ENCODE results near the gene IQCK.

The IQCK gene

GRCh38 chr16:19840524-19841110, 122.5 kb downstream of the IQCK start:
- no peak for DNase-seq (ENCODE audit: low read depth, low spot score)
- no peak for TF ChIP-seq EZH2 (IDR thresholded peaks at IDR 0.05)
- H3K9ac ChIP-seq (ENCODE audit: insufficient read length) = no peak overlapping the region
- no peaks in the 10 kb centered on the region for H3K36me3 ChIP-seq (ENCODE audit: insufficient read depth, low read length)
- no peak overlapping the region for H3K27ac ChIP-seq
- no peaks in the 10 kb centered on the region for H3K9me3 ChIP-seq (ENCODE audit: low read depth, low read length)
- no peak overlapping the region for H3K4me3 ChIP-seq

- TF ChIP-seq EZH2 (IDR thresholded peaks at IDR 0.05) = no peak
- TF ChIP-seq FOXP2 (optimal IDR thresholded peaks at IDR 0.05; ENCODE audit: control extremely low read depth, extremely low read length, insufficient read depth) = no peak
- TF ChIP-seq POLR2AphosphoS5 (IDR thresholded peaks at IDR 0.05; ENCODE audit: borderline replicate concordance, low read depth, low read length) = no peak
- no peak overlapping the region for H3K27ac ChIP-seq
- DNase-seq (ENCODE audit: low read depth, low spot score) = no peak
Measured at GRCh38 chr16:19841184-19841583, 123.1 kb downstream of the IQCK start.

GRCh38 chr16:19842426-19843157, 124.5 kb downstream of the IQCK start:
- no peaks in the 10 kb centered on the region for H3K9me3 ChIP-seq (ENCODE audit: low read depth, low read length)
- H3K36me3 ChIP-seq (ENCODE audit: insufficient read depth, low read length) = no peaks in the 10 kb centered on the region
- DNase-seq (ENCODE audit: low read depth, low spot score) = no peak
- no peak overlapping the region for H3K4me3 ChIP-seq
- H3K9ac ChIP-seq (ENCODE audit: insufficient read length) = no peak overlapping the region
- H3K27ac ChIP-seq = no peak overlapping the region
- no peak for TF ChIP-seq EZH2 (IDR thresholded peaks at IDR 0.05)
- no peak for TF ChIP-seq FOXP2 (optimal IDR thresholded peaks at IDR 0.05; ENCODE audit: control extremely low read depth, extremely low read length, insufficient read depth)
- TF ChIP-seq POLR2AphosphoS5 (IDR thresholded peaks at IDR 0.05; ENCODE audit: borderline replicate concordance, low read depth, low read length) = no peak

More at GRCh38 chr16:19841184-19841583, 123.1 kb downstream of the IQCK start:
- Histone ChIP-seq H3K9ac (ENCODE audit: insufficient read length) (no peak overlapping the region), H3K9me3 (ENCODE audit: low read depth, low read length) (no peaks in the 10 kb centered on the region), H3K4me3 (no peak overlapping the region), H3K36me3 (ENCODE audit: insufficient read depth, low read length) (no peaks in the 10 kb centered on the region)

GRCh38 chr16:19843371-19843770, 125.3 kb downstream of the IQCK start:
- no peaks in the 10 kb centered on the region for H3K36me3 ChIP-seq (ENCODE audit: insufficient read depth, low read length)
- H3K27ac ChIP-seq = no peak overlapping the region
- no peaks in the 10 kb centered on the region for H3K9me3 ChIP-seq (ENCODE audit: low read depth, low read length)
- no peak for TF ChIP-seq POLR2AphosphoS5 (IDR thresholded peaks at IDR 0.05; ENCODE audit: borderline replicate concordance, low read depth, low read length)
- TF ChIP-seq FOXP2 (optimal IDR thresholded peaks at IDR 0.05; ENCODE audit: control extremely low read depth, extremely low read length, insufficient read depth) = no peak
- no peak for TF ChIP-seq EZH2 (IDR thresholded peaks at IDR 0.05)
- no peak overlapping the region for H3K9ac ChIP-seq (ENCODE audit: insufficient read length)
- no peak for DNase-seq (ENCODE audit: low read depth, low spot score)
- H3K4me3 ChIP-seq = no peak overlapping the region

- no peak overlapping the region for H3K9ac ChIP-seq (ENCODE audit: insufficient read length)
- no peak for TF ChIP-seq POLR2AphosphoS5 (IDR thresholded peaks at IDR 0.05; ENCODE audit: borderline replicate concordance, low read depth, low read length)
- TF ChIP-seq EZH2 (IDR thresholded peaks at IDR 0.05) = no peak
- no peak for TF ChIP-seq FOXP2 (optimal IDR thresholded peaks at IDR 0.05; ENCODE audit: control extremely low read depth, extremely low read length, insufficient read depth)
- H3K36me3 ChIP-seq (ENCODE audit: insufficient read depth, low read length) = no peaks in the 10 kb centered on the region
- DNase-seq (ENCODE audit: low read depth, low spot score) = no peak
- no peak overlapping the region for H3K27ac ChIP-seq
- no peaks in the 10 kb centered on the region for H3K9me3 ChIP-seq (ENCODE audit: low read depth, low read length)
- no peak overlapping the region for H3K4me3 ChIP-seq
Measured at GRCh38 chr16:19844945-19845641, 127.0 kb downstream of the IQCK start.

- Histone ChIP-seq H3K36me3 (ENCODE audit: insufficient read depth, low read length) (no peaks in the 10 kb centered on the region), H3K9me3 (ENCODE audit: low read depth, low read length) (no peaks in the 10 kb centered on the region), H3K27ac (no peak overlapping the region), H3K9ac (ENCODE audit: insufficient read length) (no peak overlapping the region), H3K4me3 (no peak overlapping the region)
- TF ChIP-seq POLR2AphosphoS5 (IDR thresholded peaks at IDR 0.05; ENCODE audit: borderline replicate concordance, low read depth, low read length) = no peak
- no peak for TF ChIP-seq EZH2 (IDR thresholded peaks at IDR 0.05)
- TF ChIP-seq FOXP2 (optimal IDR thresholded peaks at IDR 0.05; ENCODE audit: control extremely low read depth, extremely low read length, insufficient read depth) = no peak
- DNase-seq (ENCODE audit: low read depth, low spot score) = no peak
Measured at GRCh38 chr16:19846436-19846835, 128.4 kb downstream of the IQCK start.

- Histone ChIP-seq H3K4me3 (no peak overlapping the region), H3K9ac (ENCODE audit: insufficient read length) (no peak overlapping the region), H3K9me3 (ENCODE audit: low read depth, low read length) (no peaks in the 10 kb centered on the region), H3K27ac (no peak overlapping the region), H3K36me3 (ENCODE audit: insufficient read depth, low read length) (no peaks in the 10 kb centered on the region)
- no peak for DNase-seq (ENCODE audit: low read depth, low spot score)
- TF ChIP-seq FOXP2 (optimal IDR thresholded peaks at IDR 0.05; ENCODE audit: control extremely low read depth, extremely low read length, insufficient read depth) (no peak), POLR2AphosphoS5 (IDR thresholded peaks at IDR 0.05; ENCODE audit: borderline replicate concordance, low read depth, low read length) (no peak), EZH2 (IDR thresholded peaks at IDR 0.05) (no peak)
Measured at GRCh38 chr16:19848756-19849155, 130.7 kb downstream of the IQCK start.

GRCh38 chr16:19850131-19850817, 132.2 kb downstream of the IQCK start:
- Histone ChIP-seq H3K9ac (ENCODE audit: insufficient read length) (no peak overlapping the region), H3K36me3 (ENCODE audit: insufficient read depth, low read length) (no peaks in the 10 kb centered on the region), H3K27ac (no peak overlapping the region), H3K4me3 (no peak overlapping the region), H3K9me3 (ENCODE audit: low read depth, low read length) (no peaks in the 10 kb centered on the region)
- TF ChIP-seq EZH2 (IDR thresholded peaks at IDR 0.05) (no peak), FOXP2 (optimal IDR thresholded peaks at IDR 0.05; ENCODE audit: control extremely low read depth, extremely low read length, insufficient read depth) (no peak)
- DNase-seq (ENCODE audit: low read depth, low spot score) = no peak

Data from SK-N-MC (cell line).